ENCODE results near the gene PCLO.
"Not testable (repeated sequence)": the region's sequence is repeated elsewhere in the genome, so short reads cannot be mapped to it uniquely, and the experiment has no call there.

Gene PCLO

GRCh38 chr7:82953324-82954027 lies 209.2 kb downstream of the PCLO start:
- DNase-seq = no peak

GRCh38 chr7:82950436-82950835 lies 212.2 kb downstream of the PCLO start:
- no peak for DNase-seq

- no peak for DNase-seq
These were observed 217.2 kb downstream of the PCLO start for GRCh38 chr7:82945480-82945879.

- DNase-seq = no peak
These were observed 217.6 kb downstream of the PCLO start for GRCh38 chr7:82945056-82945455.

DNA sequence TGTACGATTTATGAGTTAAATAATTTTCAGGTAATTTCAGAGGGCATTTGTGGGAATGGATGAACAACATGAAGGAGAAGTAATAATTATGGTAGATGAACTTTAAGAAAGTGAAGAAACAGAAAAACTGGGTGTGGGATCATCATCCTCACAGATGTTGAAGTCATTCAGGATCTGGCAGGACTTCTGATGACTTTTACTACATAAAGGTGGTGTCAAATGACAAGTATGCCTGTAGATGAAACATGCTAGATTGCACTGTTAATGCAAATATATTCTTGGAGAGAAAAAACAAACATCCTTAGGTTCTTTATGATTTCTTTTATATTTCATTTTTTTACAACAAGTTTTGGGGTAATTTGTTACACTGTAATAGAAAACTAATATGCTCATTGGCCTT lies 230.2 kb downstream of the PCLO start:
- DNase-seq = no peak

DNA sequence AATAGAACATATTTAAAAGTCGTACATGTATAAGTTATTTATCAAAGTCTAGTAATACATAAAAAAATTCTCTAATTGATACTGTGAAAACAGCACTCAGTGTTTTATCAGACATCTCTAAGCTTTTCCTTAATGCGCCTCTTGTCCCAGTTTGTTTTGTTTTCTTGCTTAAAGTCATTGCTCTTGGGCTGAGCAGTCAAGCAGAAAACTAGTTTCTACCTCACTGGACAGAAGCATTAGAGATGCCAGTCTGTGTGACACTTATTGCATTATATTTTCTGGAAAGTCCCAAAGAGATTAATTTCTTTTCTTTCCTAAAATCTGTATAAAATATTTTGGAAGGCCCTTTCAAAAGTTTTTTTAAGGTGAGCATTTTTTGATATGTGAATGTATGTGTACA lies 236.2 kb downstream of the PCLO start:
- DNase-seq = no peak

GRCh38 chr7:82925331-82925730 lies 237.4 kb downstream of the PCLO start:
- DNase-seq = no peak

- DNase-seq = no peak
These were observed 256.2 kb downstream of the PCLO start for GRCh38 chr7:82906502-82906901.

DNA sequence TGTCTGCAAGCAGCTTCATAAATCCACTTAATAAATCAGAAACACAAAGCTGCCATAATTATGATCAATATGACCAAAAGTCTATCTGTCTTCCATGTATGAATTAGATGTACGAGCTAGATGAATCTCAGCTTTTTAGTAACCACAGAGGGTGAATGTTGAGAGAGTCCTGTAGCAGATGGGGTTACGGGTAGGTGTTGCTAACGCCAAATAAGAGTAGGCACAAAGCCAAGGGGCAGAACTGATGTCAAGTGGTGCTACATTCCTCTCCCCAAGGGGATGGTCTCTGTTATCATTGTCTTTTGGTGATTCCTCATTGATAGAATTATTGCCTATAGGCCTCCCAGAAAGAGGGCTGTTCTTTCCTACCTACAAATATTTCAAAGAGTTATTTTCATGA lies 257.8 kb downstream of the PCLO start:
- DNase-seq = no peak

GRCh38 chr7:82901098-82901497 lies 261.6 kb downstream of the PCLO start:
- DNase-seq = not testable (repeated sequence)

DNA sequence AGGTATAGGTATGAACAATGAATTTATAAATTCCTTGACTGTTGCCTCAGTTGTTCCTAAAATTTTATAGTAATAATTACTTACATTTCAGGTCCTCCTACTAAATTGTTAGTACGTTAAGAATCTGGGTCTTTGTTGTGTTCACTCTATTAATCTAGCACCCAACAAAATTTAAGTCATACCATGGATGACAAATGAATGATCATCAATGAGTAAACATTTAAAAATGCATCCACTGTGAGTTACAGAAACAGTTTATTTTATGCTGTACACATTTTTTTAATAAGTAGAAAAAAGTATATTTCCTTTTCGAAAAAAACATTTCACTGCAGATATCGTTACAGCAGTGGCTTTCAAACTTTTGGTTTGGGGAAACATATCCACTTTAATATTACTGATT lies 265.2 kb downstream of the PCLO start:
- DNase-seq = no peak

GRCh38 chr7:82894341-82894740 lies 268.3 kb downstream of the PCLO start:
- not testable (repeated sequence) for DNase-seq

DNA sequence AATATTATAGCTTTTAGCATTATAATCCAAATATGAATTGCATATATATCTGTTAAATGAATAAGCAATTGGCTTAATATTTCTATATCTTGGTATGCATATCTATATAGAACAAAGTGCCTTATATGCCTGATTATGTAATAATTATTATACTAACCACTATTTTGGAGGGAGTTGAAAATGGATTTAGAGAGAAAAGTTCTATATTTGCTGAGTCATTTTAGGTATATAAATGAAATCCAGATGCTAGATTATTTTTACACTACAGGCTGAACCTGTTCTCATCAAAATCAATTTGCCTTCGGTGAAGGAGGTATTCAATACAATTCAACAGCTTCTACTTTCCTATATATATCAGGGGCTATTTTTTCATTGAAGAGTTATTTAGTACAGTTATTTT lies 276.4 kb downstream of the PCLO start:
- DNase-seq = no peak

DNA sequence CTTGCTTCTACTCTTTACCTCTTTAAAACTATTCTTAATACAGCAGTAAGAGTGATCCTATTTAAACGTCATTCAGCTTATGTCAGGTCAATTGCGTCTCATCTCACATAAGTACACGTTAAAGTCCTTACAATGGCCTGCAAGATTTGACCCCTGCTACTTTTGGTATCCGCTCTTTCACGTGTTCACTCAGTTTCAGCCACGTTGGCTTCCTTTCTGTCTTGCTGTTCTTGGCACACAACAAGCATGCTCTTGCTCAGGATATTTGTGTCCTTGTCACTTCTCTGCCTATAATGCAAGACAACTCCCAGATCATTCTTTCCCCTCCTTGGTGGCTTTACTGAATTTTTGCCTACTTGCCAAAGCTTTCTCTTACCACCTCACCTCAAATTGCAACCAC lies 296.8 kb downstream of the PCLO start:
- no peak for DNase-seq

DNA sequence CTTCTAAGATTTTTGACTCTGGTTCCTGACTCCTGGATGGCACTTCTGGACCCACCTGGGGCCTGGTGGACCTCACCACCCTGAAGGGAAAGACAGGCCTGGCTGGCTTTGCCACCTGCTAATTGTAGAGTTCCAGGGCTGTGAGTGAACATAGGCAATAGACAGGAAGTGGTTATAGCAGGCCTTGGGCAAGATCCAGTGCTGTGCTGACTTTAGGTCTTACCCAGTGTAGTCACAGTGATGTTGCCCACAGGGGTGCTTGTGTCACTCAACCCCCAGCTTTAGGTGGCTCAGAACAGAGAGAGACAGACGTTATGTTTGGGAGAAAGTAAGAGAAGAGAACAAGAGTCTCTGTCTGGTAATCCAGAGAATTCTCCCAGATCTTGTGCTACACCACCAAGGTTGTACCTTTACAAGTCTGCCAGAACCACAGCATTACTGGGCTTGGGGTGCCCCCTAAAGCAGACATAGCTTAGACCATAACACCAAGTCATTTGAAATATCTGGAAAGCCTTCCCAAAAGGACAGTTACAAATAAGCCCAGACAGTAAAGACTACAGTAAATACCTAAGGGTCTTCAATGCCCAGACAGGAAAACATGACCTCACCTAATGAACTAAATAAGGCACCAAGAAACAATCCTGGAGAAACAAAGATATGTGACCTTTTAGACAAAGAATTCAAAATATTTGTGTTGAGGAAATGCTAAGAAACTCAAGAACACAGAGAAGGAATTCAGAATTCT lies 303.4 kb downstream of the PCLO start:
- DNase-seq = no peak

DNA sequence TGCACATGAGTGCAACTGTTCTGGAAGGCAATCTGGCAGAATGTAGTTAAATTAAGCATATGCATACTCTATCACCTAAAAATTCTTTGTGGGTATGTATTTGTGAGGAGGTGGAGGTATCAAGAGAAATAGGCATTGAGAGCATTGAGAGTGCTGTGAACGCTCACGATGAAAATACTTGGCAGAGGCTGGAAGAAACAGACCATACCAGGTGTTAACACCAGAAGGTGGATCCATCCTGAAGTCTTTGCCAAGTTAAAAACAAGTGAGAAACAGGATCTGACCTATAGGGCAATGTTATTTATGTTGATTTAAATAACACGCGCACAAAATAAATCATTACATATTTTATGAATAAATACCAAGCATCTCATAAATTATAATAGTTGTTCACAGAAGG lies 311.6 kb downstream of the PCLO start:
- DNase-seq = no peak

GRCh38 chr7:82841828-82842227 lies 320.9 kb downstream of the PCLO start:
- DNase-seq = no peak

- no peak for DNase-seq
These were observed 322.6 kb downstream of the PCLO start for GRCh38 chr7:82840061-82840460.

- DNase-seq = no peak
These were observed 323.1 kb downstream of the PCLO start for GRCh38 chr7:82839555-82839954.

DNA sequence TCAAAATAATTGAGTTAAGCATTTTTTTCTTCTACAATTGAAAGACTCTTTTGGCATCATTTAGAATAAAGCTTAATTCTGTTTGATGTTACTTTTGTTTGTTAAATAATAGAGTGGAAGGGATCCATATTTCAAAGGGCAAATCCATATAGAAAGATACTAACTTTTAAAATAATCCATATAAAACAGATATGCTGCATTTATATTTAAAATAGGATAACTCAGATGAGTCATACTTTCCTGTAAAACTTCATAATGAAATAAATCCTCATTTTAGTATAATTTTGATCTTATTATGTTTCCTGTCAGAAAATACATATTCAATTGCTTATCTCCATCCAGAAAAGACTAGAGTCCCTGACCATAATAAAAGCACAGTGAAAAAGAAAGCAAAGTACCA lies 323.6 kb downstream of the PCLO start:
- no peak for DNase-seq

DNA sequence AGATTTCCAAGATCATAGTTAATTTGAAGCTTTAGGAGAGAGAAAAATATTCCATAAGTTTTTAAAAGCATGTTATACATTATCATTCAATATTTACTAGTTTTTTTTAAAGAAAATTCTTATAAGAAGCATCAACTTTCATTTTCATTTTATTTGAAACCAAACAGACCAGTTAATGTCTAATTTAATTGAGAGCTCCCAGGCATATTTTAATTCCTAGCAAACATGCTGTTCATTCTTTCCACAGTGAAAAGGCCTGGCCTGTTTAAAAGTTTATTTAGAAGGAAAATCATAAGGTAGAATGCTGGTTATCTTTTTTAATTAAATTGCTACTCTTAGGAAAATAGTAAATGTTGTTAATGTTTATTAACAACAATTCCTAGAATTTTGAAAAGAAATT lies 324.4 kb downstream of the PCLO start:
- no peak for DNase-seq

GRCh38 chr7:82823073-82823472 lies 339.6 kb downstream of the PCLO start:
- no peak for DNase-seq

DNA sequence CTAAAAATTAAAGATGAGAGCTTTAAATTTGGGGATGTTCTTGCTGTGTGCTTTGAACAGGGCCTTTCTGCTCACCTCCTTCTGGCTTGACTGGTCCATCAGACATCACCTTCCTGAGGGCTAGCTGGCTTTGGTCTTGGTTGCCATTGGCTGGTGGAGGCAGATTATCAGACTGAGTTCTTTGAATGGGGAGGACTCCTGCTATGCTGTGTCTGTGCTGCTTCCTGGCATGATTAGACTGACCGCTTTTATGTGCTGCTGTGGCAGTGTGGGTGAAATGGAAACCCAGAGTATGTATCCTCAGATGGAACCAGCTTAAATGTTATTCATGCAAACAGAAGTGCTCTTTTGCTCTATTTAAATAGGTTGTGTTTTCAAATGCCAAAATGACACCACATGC lies 341.6 kb downstream of the PCLO start:
- DNase-seq = no peak

- no peak for DNase-seq
These were observed 344.5 kb downstream of the PCLO start for GRCh38 chr7:82818171-82818570.

DNA sequence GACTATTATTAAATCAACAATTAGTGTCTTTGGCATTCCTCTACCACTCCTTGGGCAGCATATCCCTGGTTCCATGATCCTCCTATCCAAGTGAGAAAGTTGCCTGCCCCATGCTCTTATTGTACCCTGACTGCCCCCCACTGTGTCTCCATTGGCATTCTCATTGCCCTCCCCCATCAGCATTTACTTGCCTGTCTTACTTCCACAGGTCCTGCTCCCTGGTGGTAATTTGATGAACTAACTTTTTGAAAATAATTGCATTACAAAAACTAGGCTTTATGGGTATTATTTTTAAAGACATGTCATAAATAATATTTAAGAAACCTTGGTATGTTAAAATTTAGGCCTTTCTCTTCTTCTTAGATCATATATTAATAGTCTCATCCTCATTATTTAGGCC lies 346.4 kb downstream of the PCLO start:
- DNase-seq = no peak
